ENCODE measurements around the gene GALR3.

GALR3 gene

DNA sequence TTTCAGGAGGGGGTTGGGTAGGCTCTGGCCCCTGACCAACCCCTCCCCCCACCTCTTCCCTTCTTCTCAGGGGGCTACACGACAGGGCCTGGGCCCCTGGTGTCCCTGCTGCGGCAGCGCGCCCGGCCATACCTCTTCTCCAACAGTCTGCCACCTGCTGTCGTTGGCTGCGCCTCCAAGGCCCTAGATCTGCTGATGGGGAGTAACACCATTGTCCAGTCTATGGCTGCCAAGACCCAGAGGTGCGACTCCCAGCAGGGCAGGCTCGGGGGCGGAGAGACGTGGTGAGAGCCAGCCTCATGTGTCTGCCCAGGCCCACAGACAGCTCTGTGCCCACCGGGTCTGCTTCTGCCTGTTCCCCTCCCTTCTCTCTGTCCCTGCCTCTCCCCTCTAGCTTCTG, 7.6 kb upstream of the GALR3 start:
- no peak overlapping the region for H3K18ac ChIP-seq (ENCODE audit: low read length)
- no peak overlapping the region for H2BK15ac ChIP-seq (ENCODE audit: low read length)
- H3K4me2 ChIP-seq (ENCODE audit: insufficient read depth, low read length, poor library complexity, severe bottlenecking), result no peak overlapping the region
- peaks cover 3 to 11% of the 10 kb centered on the region in 2 donors for H3K4me1 ChIP-seq (ENCODE audit: control insufficient read depth in 2 of 2, insufficient read depth in 1 of 2, low read depth in 1 of 2, low read length in 2 of 2)
- no peak overlapping the region for H2AFZ ChIP-seq (ENCODE audit: low read length)
- H3K9me3 ChIP-seq (replicated peaks in 1 of 2; ENCODE audit: control insufficient read depth in 2 of 2, insufficient read depth in 1 of 2, low read depth in 1 of 2, low read length in 2 of 2), result peaks cover 0 to 2% of the 10 kb centered on the region in 2 donors
- no peak for DNase-seq (ENCODE audit: low spot score)
- peaks cover 0 to 24% (median 8%) of the 10 kb centered on the region in 3 experiments for H3K27me3 ChIP-seq (ENCODE audit: control insufficient read depth in 3 of 3, insufficient read depth in 3 of 3, low read depth in 1 of 3, low read length in 3 of 3)
- H2BK120ac ChIP-seq (ENCODE audit: low read depth, low read length), result no peak overlapping the region
- no peak overlapping the region for H2AK5ac ChIP-seq (ENCODE audit: low read depth, low read length)
- H3K9ac ChIP-seq (ENCODE audit: low read depth, low read length, poor library complexity), result no peak overlapping the region
- no peak overlapping the region for H3K27ac ChIP-seq (replicated peaks; ENCODE audit: low read length)
- no peaks in the 10 kb centered on the region for H3K79me1 ChIP-seq (ENCODE audit: low read depth, low read length)
- WGBS, 2 donors (ENCODE audit: extremely low coverage in 2 of 2, insufficient read length in 2 of 2, insufficient replicate concordance in 1 of 2), result no CpG with 5 or more reads among the region's 12 CpGs
- peaks cover 16 to 33% of the 10 kb centered on the region in 2 donors for H3K36me3 ChIP-seq (replicated peaks in 1 of 2; ENCODE audit: control insufficient read depth in 2 of 2, insufficient read depth in 2 of 2, low read length in 2 of 2)
- H3K4ac ChIP-seq (ENCODE audit: low read length), result no peak overlapping the region
- no peak overlapping the region for H3K4me3 ChIP-seq (ENCODE audit: low read length in 2 of 2)
- H2BK5ac ChIP-seq (ENCODE audit: low read length), result peak overlapping the region; percentile 53
- H4K8ac ChIP-seq (ENCODE audit: low read depth, low read length), result no peak overlapping the region
- no peak overlapping the region for H4K91ac ChIP-seq (ENCODE audit: low read depth, low read length, poor library complexity)
- H3K23ac ChIP-seq (ENCODE audit: low read depth, low read length, poor library complexity), result no peak overlapping the region
- H3K14ac ChIP-seq (ENCODE audit: low read length), result no peak overlapping the region
- H2BK12ac ChIP-seq (ENCODE audit: low read length), result no peak overlapping the region

DNA sequence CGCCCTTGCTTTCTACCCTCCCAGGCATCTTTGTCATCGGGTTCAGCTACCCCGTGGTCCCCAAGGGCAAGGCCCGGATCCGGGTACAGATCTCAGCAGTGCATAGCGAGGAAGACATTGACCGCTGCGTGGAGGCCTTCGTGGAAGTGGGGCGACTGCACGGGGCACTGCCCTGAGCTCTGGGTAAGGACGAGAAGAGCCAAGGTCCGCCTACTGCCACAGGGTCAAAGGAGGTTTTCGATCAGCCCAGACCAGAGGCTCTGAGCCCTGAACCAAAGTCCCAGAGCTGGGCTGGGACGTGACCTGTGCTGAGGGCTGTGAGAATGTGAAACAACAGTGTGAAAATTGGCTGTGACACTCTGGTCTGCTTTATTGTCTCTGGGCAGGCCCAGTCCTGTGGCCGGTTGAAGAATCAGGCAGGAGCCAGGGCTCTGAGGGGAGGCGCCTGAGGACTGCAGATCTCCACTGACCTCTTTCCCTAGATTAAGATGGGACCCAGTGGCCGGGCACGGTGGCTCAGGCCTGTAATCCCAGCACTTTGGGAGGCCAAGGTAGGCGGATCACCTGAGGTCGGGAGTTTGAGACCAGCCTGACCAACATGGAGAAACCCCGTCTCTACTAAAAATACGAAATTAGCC, 6.5 kb upstream of the GALR3 start:
- Histone ChIP-seq H4K8ac (ENCODE audit: low read depth, low read length) (no peak overlapping the region), H3K23ac (ENCODE audit: low read depth, low read length, poor library complexity) (no peak overlapping the region), H2AK5ac (ENCODE audit: low read depth, low read length) (no peak overlapping the region), H3K18ac (ENCODE audit: low read length) (no peak overlapping the region), H3K9ac (ENCODE audit: low read depth, low read length, poor library complexity) (no peak overlapping the region), H3K4me2 (ENCODE audit: insufficient read depth, low read length, poor library complexity, severe bottlenecking) (no peak overlapping the region), H3K14ac (ENCODE audit: low read length) (no peak overlapping the region), H3K4me1 (ENCODE audit: control insufficient read depth in 2 of 2, insufficient read depth in 1 of 2, low read depth in 1 of 2, low read length in 2 of 2) (peaks cover 3 to 11% of the 10 kb centered on the region in 2 donors), H3K9me3 (replicated peaks in 1 of 2; ENCODE audit: control insufficient read depth in 2 of 2, insufficient read depth in 1 of 2, low read depth in 1 of 2, low read length in 2 of 2) (peaks cover 0 to 2% of the 10 kb centered on the region in 2 donors), H3K79me1 (ENCODE audit: low read depth, low read length) (no peaks in the 10 kb centered on the region), H3K4me3 (ENCODE audit: low read length in 2 of 2) (no peak overlapping the region), H4K91ac (ENCODE audit: low read depth, low read length, poor library complexity) (no peak overlapping the region), H2AFZ (ENCODE audit: low read length) (no peak overlapping the region), H2BK5ac (ENCODE audit: low read length) (peak overlapping the region; percentile 22), H3K27me3 (ENCODE audit: control insufficient read depth in 3 of 3, insufficient read depth in 3 of 3, low read depth in 1 of 3, low read length in 3 of 3) (peaks cover 0 to 24% (median 8%) of the 10 kb centered on the region in 3 experiments), H3K4ac (ENCODE audit: low read length) (no peak overlapping the region), H2BK120ac (ENCODE audit: low read depth, low read length) (no peak overlapping the region), H2BK12ac (ENCODE audit: low read length) (no peak overlapping the region), H3K36me3 (replicated peaks in 1 of 2; ENCODE audit: control insufficient read depth in 2 of 2, insufficient read depth in 2 of 2, low read length in 2 of 2) (peaks cover 16 to 33% of the 10 kb centered on the region in 2 donors), H3K27ac (replicated peaks; ENCODE audit: low read length) (no peak overlapping the region), H2BK15ac (ENCODE audit: low read length) (no peak overlapping the region)
- WGBS, 2 donors (ENCODE audit: extremely low coverage in 2 of 2, insufficient read length in 2 of 2, insufficient replicate concordance in 1 of 2), result no CpG with 5 or more reads among the region's 23 CpGs
- DNase-seq (ENCODE audit: low spot score), result no peak

DNA sequence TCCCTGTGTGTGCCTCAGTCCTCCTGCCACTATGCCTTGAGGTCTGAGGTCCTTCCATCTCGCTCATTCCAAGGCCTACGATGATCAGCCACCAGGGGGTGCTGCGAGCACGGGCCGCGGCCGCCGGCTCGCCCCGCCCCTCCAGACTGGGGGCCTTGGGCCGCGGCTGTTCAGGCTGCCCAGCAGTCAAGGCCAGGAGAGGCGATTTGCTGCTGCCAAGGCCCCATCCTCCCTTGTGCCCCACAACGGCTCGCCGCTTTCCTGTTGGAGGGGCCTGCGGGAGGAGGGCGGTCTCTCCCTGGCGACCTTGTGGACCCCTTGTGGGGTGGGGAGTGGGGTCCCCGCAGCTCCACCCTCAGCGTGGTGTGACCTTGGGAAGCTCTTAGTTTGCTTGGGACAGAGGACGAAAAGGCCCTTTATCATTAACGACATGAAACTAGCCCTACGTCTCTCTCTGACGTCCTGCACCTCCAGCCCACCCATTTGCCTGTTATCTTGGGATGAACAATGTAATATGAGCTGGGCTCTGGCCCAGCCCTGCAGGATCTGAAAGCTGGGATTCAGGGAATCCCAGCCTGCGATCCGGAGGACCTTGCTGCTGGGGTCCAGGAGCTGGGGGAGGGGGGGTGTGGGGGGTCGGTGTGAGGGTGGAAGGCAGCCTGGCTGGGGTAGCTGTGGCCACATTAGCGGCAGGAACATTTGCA, 5.3 kb upstream of the GALR3 start:
- Histone ChIP-seq H3K36me3 (replicated peaks in 1 of 2; ENCODE audit: control insufficient read depth in 2 of 2, insufficient read depth in 2 of 2, low read length in 2 of 2) (peaks cover 16 to 31% of the 10 kb centered on the region in 2 donors), H2BK120ac (ENCODE audit: low read depth, low read length) (no peak overlapping the region), H3K14ac (ENCODE audit: low read length) (peak overlapping the region; percentile 22), H2BK5ac (ENCODE audit: low read length) (peak overlapping the region; percentile 88), H3K27ac (replicated peaks; ENCODE audit: low read length) (no peak overlapping the region), H3K4me1 (ENCODE audit: control insufficient read depth in 2 of 2, insufficient read depth in 1 of 2, low read depth in 1 of 2, low read length in 2 of 2) (peaks cover 14 to 17% of the 10 kb centered on the region in 2 donors), H2BK15ac (ENCODE audit: low read length) (no peak overlapping the region), H4K8ac (ENCODE audit: low read depth, low read length) (no peak overlapping the region), H2AK5ac (ENCODE audit: low read depth, low read length) (no peak overlapping the region), H3K4me3 (ENCODE audit: low read length in 2 of 2) (peak overlapping the region; percentile 44 to 68), H3K4me2 (ENCODE audit: insufficient read depth, low read length, poor library complexity, severe bottlenecking) (peak overlapping the region; percentile 90), H3K9ac (ENCODE audit: low read depth, low read length, poor library complexity) (peak overlapping the region; percentile 89), H2BK12ac (ENCODE audit: low read length) (no peak overlapping the region), H3K9me3 (replicated peaks in 1 of 2; ENCODE audit: control insufficient read depth in 2 of 2, insufficient read depth in 1 of 2, low read depth in 1 of 2, low read length in 2 of 2) (peaks cover 0 to 2% of the 10 kb centered on the region in 2 donors), H3K27me3 (ENCODE audit: control insufficient read depth in 3 of 3, insufficient read depth in 3 of 3, low read depth in 1 of 3, low read length in 3 of 3) (peaks cover 0 to 27% (median 8%) of the 10 kb centered on the region in 3 experiments), H3K18ac (ENCODE audit: low read length) (peak overlapping the region; percentile 84), H3K4ac (ENCODE audit: low read length) (no peak overlapping the region), H2AFZ (ENCODE audit: low read length) (peak overlapping the region; percentile 93), H3K23ac (ENCODE audit: low read depth, low read length, poor library complexity) (peak overlapping the region; percentile 87), H4K91ac (ENCODE audit: low read depth, low read length, poor library complexity) (no peak overlapping the region), H3K79me1 (ENCODE audit: low read depth, low read length) (no peaks in the 10 kb centered on the region)
- WGBS, 2 donors (ENCODE audit: extremely low coverage in 2 of 2, insufficient read length in 2 of 2, insufficient replicate concordance in 1 of 2), result no CpG with 5 or more reads among the region's 29 CpGs
- DNase-seq (ENCODE audit: low spot score), result peak; percentile 78

DNA sequence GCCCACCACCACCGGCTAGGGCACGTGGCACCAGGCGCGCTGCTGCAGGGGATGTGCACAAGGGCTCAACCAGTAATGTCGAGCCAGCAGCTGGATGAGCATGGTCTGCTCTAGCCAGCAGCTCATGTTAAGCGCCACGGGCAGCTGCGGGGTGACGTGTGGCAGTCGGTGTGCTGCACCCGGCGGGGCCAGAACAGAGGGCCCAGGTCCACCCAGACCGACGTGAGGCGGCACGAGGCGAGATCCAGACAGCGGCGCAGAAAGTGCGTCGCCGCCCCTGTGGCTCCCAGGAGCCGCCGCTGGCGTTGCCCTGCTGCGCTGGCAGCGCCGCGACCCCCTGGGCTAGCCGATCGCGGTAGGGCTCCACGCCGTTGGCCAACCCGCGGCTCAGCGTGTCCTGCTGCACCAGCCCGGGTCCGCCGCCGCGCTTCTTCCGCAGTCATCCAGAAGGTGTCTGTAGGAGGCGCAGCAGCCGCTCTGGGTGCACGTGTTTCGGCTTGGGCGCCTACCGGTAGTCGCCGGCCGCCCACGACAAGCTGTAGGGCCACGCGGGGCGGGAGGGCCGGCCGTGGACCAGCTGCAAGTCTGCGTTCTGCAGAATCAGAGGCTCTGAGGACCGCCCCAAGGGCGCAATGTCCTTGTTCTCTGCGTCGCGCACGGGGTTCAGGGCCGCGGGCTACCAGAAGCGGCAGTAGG, 4.6 kb upstream of the GALR3 start:
- Histone ChIP-seq H3K79me1 (ENCODE audit: low read depth, low read length) (no peaks in the 10 kb centered on the region), H3K4me3 (ENCODE audit: low read length in 2 of 2) (peak overlapping the region; percentile 44 to 60), H3K9me3 (replicated peaks in 1 of 2; ENCODE audit: control insufficient read depth in 2 of 2, insufficient read depth in 1 of 2, low read depth in 1 of 2, low read length in 2 of 2) (peaks cover 0 to 2% of the 10 kb centered on the region in 2 donors), H3K36me3 (replicated peaks in 1 of 2; ENCODE audit: control insufficient read depth in 2 of 2, insufficient read depth in 2 of 2, low read length in 2 of 2) (peaks cover 13 to 26% of the 10 kb centered on the region in 2 donors), H2BK15ac (ENCODE audit: low read length) (no peak overlapping the region), H3K4me1 (ENCODE audit: control insufficient read depth in 2 of 2, insufficient read depth in 1 of 2, low read depth in 1 of 2, low read length in 2 of 2) (peaks cover 17 to 18% of the 10 kb centered on the region in 2 donors), H2BK120ac (ENCODE audit: low read depth, low read length) (no peak overlapping the region), H4K8ac (ENCODE audit: low read depth, low read length) (peak overlapping the region; percentile 31), H3K9ac (ENCODE audit: low read depth, low read length, poor library complexity) (peak overlapping the region; percentile 89), H3K18ac (ENCODE audit: low read length) (peak overlapping the region; percentile 84), H2BK12ac (ENCODE audit: low read length) (no peak overlapping the region), H4K91ac (ENCODE audit: low read depth, low read length, poor library complexity) (no peak overlapping the region), H3K23ac (ENCODE audit: low read depth, low read length, poor library complexity) (peak overlapping the region; percentile 87), H3K4me2 (ENCODE audit: insufficient read depth, low read length, poor library complexity, severe bottlenecking) (peak overlapping the region; percentile 90), H3K4ac (ENCODE audit: low read length) (no peak overlapping the region), H3K27me3 (ENCODE audit: control insufficient read depth in 3 of 3, insufficient read depth in 3 of 3, low read depth in 1 of 3, low read length in 3 of 3) (peaks cover 0 to 34% (median 8%) of the 10 kb centered on the region in 3 experiments), H3K27ac (replicated peaks; ENCODE audit: low read length) (no peak overlapping the region), H2AFZ (ENCODE audit: low read length) (peak overlapping the region; percentile 93), H2BK5ac (ENCODE audit: low read length) (peak overlapping the region; percentile 88), H2AK5ac (ENCODE audit: low read depth, low read length) (peak overlapping the region; percentile 79), H3K14ac (ENCODE audit: low read length) (peak overlapping the region; percentile 86)
- DNase-seq (ENCODE audit: low spot score), result no peak
- no CpG with 5 or more reads among the region's 68 CpGs for WGBS, 2 donors (ENCODE audit: extremely low coverage in 2 of 2, insufficient read length in 2 of 2, insufficient replicate concordance in 1 of 2)
